Measurements from ENCODE around the gene LIF.
A peak's percentile ranks its signal among the peaks of the same experiment; 100 is the strongest.

Gene LIF

DNA sequence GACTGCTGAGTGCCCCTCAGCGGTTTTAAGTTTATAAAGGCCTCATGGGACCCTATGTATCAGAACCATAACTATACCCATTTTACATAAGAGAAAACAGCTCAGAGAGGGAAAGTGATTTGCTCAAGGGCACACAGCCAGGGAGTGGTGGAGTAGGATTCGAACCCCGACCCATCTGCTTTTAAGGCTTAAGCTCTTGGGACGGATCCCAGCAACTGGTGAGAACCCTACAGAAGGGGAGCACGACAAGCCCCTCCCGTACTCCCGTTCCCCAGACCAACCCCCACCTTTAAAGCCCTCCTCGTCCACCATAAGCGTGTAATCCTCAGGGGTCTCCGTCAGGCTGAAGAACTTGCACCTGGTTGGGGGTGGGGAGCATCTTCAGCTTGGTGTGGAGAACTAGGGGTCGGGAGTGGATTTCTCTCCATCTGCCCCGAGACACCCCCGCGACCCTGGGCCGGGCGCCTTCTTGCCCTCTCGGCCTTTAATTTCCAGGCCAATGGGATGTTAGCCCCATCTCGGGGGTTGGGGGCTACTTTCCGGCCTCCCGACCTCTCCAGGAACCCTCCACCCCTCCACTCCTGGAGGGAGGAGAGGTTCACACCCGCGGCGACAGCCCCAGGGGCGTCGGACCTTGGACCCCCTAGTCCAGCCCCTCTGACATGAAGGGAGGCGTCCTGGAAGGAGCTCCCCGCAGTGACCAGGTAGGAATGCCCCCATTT, 42.0 kb upstream of the LIF start:
- DNase-seq (ENCODE audit: low read depth): no peak
- TF ChIP-seq, protein P1, sequence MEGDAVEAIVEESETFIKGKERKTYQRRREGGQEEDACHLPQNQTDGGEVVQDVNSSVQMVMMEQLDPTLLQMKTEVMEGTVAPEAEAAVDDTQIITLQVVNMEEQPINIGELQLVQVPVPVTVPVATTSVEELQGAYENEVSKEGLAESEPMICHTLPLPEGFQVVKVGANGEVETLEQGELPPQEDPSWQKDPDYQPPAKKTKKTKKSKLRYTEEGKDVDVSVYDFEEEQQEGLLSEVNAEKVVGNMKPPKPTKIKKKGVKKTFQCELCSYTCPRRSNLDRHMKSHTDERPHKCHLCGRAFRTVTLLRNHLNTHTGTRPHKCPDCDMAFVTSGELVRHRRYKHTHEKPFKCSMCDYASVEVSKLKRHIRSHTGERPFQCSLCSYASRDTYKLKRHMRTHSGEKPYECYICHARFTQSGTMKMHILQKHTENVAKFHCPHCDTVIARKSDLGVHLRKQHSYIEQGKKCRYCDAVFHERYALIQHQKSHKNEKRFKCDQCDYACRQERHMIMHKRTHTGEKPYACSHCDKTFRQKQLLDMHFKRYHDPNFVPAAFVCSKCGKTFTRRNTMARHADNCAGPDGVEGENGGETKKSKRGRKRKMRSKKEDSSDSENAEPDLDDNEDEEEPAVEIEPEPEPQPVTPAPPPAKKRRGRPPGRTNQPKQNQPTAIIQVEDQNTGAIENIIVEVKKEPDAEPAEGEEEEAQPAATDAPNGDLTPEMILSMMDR (IDR thresholded peaks at IDR 0.05; ENCODE audit: low read length, missing control alignments): no peak
- peak overlapping the region; percentile 83 for H3K4me3 ChIP-seq (replicated peaks; ENCODE audit: low read depth, low read length)

DNA sequence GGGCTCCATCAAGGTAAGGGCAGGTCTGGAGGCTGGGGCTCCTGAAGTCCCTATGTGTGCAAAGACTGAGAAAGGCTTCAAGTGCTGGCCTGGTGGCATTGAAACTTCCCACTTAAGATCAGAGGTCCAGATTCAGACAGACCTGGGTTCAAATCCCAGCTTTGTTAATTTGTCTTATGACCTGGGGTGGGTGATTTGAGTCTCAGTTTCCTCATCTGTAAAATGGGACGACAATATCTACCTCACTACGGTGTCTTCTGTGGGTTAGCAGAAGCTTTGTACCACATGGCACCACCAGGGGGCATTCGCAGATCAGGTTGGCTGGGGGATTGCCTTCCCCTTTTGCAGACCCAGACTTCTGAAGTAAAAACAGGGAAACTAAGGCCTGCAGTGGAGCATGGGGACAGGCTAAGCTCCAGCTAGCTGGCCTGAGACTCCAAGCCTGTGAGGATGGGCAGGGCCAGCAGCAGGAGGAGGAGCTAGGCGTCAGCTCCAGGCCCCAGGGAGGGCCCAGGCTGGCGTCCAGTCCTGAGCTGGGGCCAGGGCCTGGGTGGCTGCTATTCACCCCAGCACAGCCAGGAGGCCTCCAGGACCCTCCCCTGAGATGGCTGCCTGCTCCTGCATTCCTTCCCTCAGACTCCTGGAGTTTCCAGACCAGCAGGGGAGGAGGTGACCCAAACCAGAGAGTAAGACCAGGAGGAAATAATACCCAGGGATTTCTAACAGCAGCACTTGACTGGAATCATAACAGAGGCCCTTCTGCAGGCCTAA, 41.3 kb upstream of the LIF start:
- TF ChIP-seq, protein P1 (IDR thresholded peaks at IDR 0.05; ENCODE audit: low read length, missing control alignments): peak; percentile 55
- DNase-seq (ENCODE audit: low read depth): peak; percentile 95
- peak overlapping the region; percentile 83 for H3K4me3 ChIP-seq (replicated peaks; ENCODE audit: low read depth, low read length)

DNA sequence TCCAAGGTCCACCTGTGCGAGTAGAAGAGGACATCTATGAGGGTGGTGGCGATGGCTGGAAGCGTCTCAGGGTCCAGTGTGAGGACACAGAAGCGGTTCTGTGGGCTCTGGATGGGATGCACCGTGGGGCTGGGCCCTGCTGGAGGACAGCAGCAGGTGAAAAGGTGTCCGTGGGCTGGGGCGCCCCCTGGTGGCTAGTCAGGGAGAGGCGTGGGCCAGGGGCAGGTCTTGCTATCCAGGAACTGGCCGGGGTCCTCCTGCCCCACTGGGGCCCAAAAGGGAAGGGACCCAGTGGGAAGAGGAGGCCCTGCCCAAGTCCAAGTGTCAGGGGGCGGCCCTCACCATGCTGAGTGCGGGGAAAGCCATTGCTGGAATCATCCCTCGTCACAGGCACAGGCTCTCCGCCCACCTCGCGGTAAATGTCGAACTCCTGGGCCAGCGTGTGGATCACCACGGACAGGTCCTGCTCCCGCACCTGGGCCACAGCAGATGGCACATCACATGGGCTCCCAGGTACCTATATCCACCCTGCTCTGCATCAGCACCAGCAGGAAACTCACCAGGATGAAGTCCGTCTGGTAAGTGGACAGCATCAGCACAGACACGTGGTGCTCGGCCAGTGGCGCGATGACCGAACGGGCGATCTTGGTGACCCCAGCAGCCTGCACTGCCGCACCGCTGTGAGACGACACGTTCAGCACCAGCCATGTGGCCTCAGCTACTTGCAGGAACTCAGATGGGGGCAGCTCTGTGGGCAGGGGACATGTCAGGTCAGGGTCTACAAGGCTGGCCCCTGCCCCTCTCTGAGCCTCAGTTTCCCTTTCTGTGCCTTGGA, 40.5 kb upstream of the LIF start:
- TF ChIP-seq, protein P1 (IDR thresholded peaks at IDR 0.05; ENCODE audit: low read length, missing control alignments): peak; percentile 76
- peak; percentile 63 for DNase-seq (ENCODE audit: low read depth)

DNA sequence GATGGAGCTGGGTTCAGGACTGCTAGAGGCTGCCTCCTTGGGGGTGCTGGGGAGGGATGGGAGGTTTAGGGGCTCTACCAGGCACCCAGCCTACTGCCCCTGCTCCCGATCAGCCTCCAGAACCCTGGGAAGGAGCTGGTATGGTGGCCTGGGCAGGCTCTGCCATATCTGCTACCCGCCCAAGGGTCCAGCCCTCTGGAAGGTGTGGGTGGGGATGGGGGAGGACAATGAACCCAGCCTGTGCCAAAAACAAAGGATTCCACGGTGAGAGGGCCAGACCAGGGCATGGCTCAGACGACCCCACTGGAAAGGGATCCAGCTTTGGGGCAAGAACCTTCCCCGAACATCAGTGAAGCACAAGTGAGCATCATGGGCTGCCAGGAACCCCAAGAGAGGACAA, 39.8 kb upstream of the LIF start:
- H3K4me3 ChIP-seq (replicated peaks; ENCODE audit: low read depth, low read length): no peak overlapping the region
- TF ChIP-seq, protein P1 (IDR thresholded peaks at IDR 0.05; ENCODE audit: low read length, missing control alignments): no peak
- no peak for DNase-seq (ENCODE audit: low read depth)

More for the DNA sequence above, 40.5 kb upstream of the LIF start:
- no peak overlapping the region for H3K4me3 ChIP-seq (replicated peaks; ENCODE audit: low read depth, low read length)

DNA sequence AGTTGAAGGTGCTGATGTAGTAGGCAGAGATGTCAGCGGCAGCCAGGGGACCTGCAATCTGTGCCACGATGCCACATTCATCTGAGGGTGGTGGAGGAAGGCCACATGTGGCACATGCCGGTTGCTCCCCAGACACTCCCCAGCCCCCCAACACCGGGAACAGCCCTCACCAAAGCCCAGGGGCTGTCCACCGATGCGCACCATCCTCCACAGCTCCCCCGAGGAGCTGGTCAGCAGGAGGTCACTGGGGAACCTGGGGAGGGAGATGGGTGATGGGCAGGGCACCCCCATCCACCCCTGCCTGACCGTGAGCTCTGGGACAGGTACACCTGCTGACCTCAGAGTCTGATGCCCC, 39.3 kb upstream of the LIF start:
- TF ChIP-seq, protein P1 (IDR thresholded peaks at IDR 0.05; ENCODE audit: low read length, missing control alignments): no peak
- H3K4me3 ChIP-seq (replicated peaks; ENCODE audit: low read depth, low read length): no peak overlapping the region
- no peak for DNase-seq (ENCODE audit: low read depth)

DNA sequence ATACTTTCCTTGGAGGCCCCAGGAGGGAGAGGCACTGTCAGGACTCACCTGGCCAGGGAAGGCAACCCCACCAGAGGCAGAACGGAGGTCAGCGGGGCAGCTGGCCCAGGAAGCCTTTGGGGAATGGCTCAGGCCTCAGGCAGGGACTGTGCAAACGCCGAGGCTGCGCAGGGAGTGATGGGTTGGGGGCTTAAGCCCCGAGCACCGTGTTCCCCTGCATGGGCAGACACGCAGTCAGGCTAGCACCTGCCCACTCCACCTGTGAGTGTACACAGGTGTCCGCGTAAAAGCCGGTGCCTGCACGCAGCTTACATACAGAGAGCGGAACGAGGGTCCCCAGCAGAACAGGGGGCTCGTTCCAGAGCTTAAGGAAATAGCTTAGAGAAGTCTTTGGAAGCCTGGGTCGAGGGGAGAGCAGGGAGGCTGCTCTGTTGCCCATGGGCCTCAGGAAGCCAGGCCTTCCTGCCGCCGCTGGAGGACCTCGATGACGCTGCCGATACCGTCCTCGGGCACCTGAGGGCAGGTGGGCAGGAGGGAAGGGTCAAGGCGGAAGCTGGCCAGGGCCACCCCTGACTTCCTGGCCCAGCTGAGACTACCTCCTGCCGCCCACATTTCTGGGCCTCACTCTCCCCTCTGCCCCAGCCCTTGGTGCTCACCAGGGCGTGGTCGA, 38.8 kb upstream of the LIF start:
- H3K4me3 ChIP-seq (replicated peaks; ENCODE audit: low read depth, low read length): no peak overlapping the region
- no peak for DNase-seq (ENCODE audit: low read depth)
- TF ChIP-seq, protein P1 (IDR thresholded peaks at IDR 0.05; ENCODE audit: low read length, missing control alignments): no peak

Data from fibroblast of pulmonary artery (primary cell).